Amniotic epithelial cell (primary cell): ENCODE results near the gene PLCD3.

Experiments
- DNase-seq: peaks from one replicate; pipeline ENCODE4 v3.0.0-alpha.2; 2010; ENCODE audit warnings: low read depth

Gene PLCD3

DNA sequence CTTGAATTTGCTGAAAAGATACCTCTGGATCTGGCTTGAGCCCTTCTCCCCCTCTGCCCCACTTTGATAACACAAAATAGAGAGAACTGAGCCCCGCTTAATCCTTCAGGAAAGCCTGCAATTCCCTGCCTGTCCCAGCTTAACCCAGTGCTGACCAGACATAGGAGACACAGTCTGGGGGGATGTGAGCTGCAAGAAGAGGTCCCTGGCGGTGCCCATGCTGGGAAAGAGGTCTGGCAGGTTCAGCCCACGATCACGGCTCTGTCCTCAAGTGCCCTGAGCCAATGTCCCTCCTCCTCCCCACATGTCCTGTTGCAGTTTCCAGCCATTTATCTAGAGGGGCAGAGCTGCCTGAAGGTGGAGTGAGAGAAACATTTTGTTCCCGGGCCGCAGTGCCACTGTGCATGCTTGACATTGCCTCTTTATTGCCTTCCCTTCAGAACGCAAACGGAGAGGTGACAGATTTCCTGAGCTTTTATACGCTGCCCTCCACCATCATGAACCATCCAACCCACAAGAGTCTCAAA is 29.0 kb downstream of the PLCD3 start:
- DNase-seq: no peak

GRCh38 chr17:45102856-45103255 is 29.5 kb downstream of the PLCD3 start:
- DNase-seq: no peak

- DNase-seq: peak; percentile 84
Observed at GRCh38 chr17:45101883-45102811, 30.2 kb downstream of the PLCD3 start.

DNA sequence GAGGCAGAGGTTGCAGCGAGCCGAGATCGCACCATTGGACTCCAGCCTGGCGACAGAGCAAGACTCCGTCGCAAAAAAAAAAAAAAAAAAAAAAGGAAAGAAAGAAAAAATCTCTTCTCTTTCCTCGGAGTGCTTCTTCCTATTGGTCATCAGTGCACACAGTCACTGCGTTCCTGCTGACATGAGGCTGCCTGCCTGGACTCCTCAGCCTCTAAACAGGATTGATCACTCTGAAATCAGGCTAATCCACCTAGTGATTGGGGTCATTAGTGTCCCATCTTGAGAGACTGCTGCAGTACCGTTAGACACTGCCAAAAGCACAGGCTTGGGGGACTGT is 30.8 kb downstream of the PLCD3 start:
- DNase-seq: no peak

DNA sequence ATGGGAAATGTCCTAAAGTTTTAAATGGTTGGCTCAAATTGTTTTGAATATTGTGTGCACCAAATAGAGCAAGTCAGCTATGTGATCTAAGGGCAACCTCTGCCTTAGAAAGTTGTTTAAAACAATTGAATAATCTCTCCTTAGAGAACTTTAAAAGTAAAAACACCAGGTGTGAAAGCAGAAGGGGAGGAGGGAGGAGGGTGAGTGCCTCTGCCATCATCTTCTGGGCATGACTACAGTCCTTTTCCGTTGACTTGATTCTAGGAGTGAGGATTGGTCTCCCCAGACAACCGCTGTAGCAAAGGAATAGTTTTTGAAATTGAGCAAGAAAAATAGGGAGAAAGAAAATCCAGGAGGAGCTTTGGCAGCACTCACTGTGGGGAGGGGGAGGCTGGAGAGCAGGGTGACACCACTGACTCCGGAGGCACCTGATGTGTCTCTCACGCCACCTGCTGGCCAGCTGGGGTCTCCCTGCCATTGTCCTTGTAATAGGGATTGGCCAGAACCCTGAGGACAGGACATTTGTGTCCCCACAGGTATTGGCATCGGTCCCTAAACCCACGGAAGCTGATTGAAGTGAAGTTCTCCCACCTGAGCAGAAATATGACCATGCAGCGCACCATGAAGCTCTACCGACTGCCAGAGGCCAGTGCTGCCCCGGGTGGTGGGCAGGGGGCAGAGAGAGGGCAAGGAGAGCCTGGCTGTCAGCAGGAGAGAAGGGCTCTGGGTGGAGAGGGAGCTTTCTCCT is 33.3 kb downstream of the PLCD3 start:
- DNase-seq: peak; percentile 72

DNA sequence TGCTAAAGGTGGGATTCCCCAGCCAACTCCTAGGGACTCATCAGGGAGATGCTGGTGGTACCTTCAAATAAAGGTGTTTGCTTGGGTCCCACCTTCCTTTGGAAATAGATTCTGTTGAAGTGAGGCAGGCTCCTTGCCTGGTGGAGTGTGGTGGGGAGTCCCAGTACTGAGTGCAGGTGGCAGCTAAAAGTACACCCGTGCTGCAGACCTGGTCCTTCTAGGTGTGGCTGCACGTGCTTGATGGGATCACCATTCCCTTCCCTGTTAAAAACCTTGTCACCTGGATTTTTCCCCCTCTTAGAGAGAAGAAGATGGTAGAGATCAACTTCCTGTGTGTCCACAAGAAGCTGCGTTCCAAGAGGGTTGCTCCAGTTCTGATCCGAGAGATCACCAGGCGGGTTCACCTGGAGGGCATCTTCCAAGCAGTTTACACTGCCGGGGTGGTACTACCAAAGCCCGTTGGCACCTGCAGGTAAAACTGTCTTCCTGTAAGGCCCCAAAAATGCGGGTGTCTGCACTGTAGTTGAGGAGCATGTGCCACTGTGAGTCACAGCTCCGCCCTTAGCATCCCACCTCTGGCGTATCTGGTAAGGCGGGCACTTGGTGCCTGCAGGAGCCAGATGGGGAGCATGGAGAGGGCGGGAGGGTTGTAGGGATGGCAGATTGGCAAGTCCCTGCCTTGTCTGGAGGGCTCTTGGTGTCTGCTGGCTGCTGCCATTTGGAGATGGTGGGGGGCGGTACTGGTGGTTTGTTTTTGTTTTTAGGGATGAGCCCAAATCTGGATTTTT is 34.0 kb downstream of the PLCD3 start:
- DNase-seq: no peak

DNA sequence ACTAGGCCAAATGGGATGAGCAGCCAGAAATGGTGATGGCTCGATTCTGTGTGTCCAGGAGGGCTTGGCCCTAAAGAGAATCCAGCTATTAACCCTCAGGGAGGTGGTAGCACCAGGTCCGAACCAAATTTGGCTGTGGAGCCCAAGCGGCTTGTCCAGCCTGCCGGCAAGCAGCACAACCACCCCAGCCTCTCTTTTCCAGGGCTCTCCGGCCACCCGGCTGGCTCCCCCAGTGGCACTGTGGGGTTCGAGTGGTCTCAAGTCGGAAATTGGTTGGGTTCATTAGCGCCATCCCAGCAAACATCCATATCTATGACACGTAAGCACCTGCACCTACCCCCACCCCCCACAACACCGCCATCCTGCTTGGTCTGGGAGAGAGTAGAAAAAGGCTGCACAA is 35.4 kb downstream of the PLCD3 start:
- no peak for DNase-seq

GRCh38 chr17:45096141-45096540 is 36.2 kb downstream of the PLCD3 start:
- DNase-seq: peak; percentile 40

- peak; percentile 26 for DNase-seq
Observed at GRCh38 chr17:45093444-45094110, 38.7 kb downstream of the PLCD3 start.

GRCh38 chr17:45092911-45093430 is 39.3 kb downstream of the PLCD3 start:
- DNase-seq: peak; percentile 98

- DNase-seq: peak; percentile 65
Observed at GRCh38 chr17:45091778-45092425, 40.4 kb downstream of the PLCD3 start.

DNA sequence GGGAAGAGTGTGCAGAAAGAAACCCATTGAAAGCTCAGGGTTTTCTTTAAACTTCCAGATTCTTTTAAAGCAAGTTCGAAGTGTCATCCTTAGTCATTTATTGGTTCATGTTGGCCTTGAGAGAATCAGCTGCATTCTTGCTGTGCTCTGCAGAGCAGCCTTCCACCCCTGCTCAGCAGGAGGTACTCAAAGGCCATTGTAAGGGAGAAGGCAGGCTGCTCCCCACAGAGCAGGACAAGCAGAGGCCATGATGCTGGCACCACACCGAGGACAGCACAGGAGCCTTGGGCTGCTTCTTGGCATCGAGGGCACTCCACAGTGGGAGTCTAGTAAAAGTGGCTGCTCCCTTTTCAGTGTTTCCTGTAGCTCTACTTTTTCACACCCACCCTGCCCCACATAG is 41.6 kb downstream of the PLCD3 start:
- DNase-seq: no peak

DNA sequence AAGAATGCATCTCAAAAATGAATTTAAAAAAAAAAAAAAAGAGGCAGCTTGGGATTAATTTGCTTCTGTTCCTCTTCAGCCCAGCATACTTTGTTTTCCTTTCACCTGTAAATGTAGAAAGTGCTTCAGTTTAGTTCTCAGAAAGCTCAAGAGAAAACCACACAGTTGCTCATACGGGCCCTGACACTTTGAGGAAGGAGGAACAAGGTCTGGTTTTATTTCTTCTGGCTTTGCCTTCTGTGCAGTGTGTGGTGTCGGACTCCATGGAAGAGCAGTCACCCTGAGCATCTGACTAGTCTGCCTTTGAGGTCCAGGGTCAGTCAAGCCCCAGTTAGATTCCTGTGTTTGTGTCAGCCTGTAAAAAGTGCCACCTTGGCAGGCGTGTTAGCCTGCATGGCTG is 43.6 kb downstream of the PLCD3 start:
- no peak for DNase-seq

DNA sequence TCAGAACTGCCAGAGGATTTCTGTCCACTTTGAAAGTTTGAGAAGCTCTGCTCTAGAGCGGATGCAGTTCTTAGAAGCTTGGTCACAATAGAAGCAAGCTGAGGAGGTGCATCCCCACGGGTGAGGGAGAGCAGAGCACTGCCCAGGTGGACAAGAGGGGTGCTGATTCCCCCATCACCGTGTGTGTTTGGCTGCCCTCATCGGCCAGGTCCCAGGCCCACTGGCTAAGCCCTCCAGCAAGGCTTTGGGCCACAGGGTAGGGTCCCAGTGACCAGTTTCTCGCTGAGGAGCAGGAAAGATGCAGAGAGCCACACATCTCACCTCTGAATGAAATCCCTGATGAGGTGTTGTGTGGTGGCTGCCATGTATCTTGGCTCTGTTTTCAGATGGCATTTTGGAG is 44.3 kb downstream of the PLCD3 start:
- no peak for DNase-seq

- no peak for DNase-seq
Observed at GRCh38 chr17:45087504-45087975, 44.8 kb downstream of the PLCD3 start.

DNA sequence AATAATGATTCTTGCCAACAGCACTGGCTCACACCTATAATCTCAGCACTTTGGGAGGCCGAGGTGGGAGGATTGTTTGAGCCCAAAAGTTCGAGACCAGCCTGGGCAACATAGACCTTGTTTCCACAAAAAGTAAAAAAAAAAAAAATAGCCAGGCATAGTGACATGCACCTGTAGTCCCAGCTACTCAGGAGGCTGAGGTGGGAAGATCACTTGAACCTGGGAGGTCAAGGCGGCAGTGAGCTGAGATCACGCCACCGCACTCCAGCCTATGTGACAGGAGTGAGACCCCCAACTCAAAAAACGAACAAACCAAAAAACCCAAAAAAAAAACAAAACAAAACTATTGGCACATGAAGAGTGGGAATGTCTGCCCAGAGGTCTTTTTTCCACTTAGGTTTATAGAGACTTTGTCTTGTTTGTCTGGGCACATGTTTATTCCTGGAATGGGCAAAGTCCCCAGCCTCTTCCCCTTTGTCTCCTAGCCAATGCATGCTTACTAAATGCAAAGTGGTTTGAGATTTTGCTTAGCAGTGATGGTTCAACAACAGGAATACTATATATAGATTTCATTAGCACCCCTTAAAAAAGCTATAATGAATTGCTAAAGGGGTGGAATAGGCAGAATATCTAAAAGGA is 45.3 kb downstream of the PLCD3 start:
- DNase-seq: no peak

DNA sequence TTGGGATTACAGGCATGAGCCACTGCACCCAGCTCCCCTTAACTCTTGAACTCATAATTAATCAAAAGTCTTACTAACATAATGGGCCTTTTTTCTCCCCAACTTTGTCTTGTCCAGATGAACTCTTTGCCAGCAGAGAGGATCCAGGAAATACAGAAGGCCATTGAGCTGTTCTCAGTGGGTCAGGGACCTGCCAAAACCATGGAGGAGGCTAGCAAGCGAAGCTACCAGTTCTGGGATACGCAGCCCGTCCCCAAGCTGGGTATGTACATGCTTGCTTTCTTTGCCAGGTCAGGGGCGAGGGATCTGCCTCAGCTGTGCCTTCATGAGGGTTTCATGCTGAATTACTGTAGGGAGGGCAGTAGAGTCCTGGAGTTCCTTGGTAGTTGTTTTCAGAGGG is 45.9 kb downstream of the PLCD3 start:
- no peak for DNase-seq

DNA sequence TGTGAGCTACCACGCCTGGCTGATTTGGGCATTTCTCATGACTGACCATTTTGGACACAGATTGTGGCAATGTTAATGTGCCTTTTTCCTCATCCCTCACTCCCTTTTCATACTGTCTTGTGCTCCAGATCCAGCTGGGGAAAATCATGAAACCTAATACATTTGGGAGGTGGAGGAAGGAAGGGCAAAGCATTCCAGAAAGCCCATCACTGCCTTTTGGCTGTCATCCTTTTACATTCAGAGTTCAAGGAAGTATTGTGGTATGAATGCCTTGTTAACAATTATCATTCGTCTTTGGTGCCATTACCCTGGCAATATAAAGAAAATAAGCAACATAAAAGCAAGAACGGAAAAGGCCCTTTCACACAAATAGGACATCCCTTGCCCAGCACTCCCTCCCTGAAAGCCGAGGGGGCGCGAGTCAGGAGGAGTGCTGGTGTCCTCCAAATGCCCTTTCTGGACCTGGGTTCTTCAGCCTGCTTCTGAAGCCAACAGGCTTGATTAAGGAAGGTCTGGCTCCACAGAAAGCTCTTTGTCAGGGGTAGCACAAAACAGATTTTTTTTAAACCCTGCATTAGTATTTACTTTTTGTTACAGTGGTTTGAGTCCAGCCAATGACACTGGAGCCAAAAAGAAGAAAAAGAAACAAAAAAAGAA is 51.1 kb downstream of the PLCD3 start:
- no peak for DNase-seq

GRCh38 chr17:45077643-45078042 is 54.7 kb downstream of the PLCD3 start:
- no peak for DNase-seq
